Mammary epithelial cell (primary cell): ENCODE measurements around the gene LCK.
"Not testable (repeated sequence)": the region's sequence is repeated elsewhere in the genome, so short reads cannot be mapped to it uniquely, and the experiment has no call there.

Source experiments
- EZH2 ChIP-seq: IDR thresholded peaks from 2 replicates; pipeline ENCODE4 v1.6.1; 2012; ENCODE audit warnings: low read length, inconsistent platforms, borderline replicate concordance
- TF ChIP-seq, protein P1 (sequence below), 2 donors: IDR thresholded peaks in 1 of 2; conservative IDR thresholded peaks in 1 of 2; 2 replicates each; pipeline ENCODE4 v1.5.1; 2011 to 2012; ENCODE audit warnings: inconsistent platforms in 2 of 2, low read length in 2 of 2, mild to moderate bottlenecking in 2 of 2, control low read depth in 1 of 2, low read depth in 1 of 2; ENCODE audit not compliant: insufficient read depth in 1 of 2; ENCODE audit errors: extremely low read depth in 1 of 2

DNA sequence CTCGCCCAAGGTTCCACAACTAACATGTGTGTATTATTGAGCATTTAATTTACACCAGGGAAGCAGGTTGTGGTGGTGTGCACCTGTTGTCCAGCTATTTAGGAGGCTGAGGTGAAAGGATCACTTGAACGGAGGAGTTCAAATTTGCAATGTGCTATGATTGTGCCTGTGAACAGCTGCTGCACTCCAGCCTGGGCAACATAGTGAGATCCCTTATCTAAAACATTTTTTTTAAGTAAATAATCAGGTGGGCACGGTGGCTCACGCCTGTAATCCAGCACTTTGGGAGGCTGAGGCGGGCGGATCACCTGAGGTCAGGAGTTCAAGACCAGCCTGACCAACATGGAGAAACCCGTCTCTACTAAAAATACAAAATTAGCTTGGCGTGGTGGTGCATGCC is 33.7 kb downstream of the LCK start:
- TF ChIP-seq, protein P1, sequence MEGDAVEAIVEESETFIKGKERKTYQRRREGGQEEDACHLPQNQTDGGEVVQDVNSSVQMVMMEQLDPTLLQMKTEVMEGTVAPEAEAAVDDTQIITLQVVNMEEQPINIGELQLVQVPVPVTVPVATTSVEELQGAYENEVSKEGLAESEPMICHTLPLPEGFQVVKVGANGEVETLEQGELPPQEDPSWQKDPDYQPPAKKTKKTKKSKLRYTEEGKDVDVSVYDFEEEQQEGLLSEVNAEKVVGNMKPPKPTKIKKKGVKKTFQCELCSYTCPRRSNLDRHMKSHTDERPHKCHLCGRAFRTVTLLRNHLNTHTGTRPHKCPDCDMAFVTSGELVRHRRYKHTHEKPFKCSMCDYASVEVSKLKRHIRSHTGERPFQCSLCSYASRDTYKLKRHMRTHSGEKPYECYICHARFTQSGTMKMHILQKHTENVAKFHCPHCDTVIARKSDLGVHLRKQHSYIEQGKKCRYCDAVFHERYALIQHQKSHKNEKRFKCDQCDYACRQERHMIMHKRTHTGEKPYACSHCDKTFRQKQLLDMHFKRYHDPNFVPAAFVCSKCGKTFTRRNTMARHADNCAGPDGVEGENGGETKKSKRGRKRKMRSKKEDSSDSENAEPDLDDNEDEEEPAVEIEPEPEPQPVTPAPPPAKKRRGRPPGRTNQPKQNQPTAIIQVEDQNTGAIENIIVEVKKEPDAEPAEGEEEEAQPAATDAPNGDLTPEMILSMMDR (conservative IDR thresholded peaks at IDR 0.05 in 1 of 2, IDR thresholded peaks at IDR 0.05 in 1 of 2; ENCODE audit: extremely low read depth in 1 of 2, insufficient read depth in 1 of 2, low read depth in 1 of 2, low read length in 2 of 2): not testable (repeated sequence)
- TF ChIP-seq EZH2: not testable (repeated sequence)
